ENCODE data around the gene LMX1A.

GRCh38 chr1:165225062-165225461, 131.5 kb downstream of the LMX1A start:
- TF ChIP-seq, protein P1, sequence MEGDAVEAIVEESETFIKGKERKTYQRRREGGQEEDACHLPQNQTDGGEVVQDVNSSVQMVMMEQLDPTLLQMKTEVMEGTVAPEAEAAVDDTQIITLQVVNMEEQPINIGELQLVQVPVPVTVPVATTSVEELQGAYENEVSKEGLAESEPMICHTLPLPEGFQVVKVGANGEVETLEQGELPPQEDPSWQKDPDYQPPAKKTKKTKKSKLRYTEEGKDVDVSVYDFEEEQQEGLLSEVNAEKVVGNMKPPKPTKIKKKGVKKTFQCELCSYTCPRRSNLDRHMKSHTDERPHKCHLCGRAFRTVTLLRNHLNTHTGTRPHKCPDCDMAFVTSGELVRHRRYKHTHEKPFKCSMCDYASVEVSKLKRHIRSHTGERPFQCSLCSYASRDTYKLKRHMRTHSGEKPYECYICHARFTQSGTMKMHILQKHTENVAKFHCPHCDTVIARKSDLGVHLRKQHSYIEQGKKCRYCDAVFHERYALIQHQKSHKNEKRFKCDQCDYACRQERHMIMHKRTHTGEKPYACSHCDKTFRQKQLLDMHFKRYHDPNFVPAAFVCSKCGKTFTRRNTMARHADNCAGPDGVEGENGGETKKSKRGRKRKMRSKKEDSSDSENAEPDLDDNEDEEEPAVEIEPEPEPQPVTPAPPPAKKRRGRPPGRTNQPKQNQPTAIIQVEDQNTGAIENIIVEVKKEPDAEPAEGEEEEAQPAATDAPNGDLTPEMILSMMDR (conservative IDR thresholded peaks at IDR 0.05), result no peak
- no peak for TF ChIP-seq ZFX (IDR thresholded peaks at IDR 0.05)
